Breast epithelium (tissue), 3 donors: Measurements from ENCODE around the gene UBXN6.

Experiments used
- POLR2A ChIP-seq: fragments of 450-650 bp; IDR thresholded peaks from one replicate; pipeline ENCODE4 v1.6.1; 2016; ENCODE audit warnings: antibody characterized with exemption, mild to moderate bottlenecking, moderate library complexity
- TF ChIP-seq, protein P1 (sequence below), 3 donors: fragments of 450-650 bp; IDR thresholded peaks; one replicate each; pipeline ENCODE4 v1.5.1; 2016 to 2017; ENCODE audit warnings: antibody characterized with exemption in 3 of 3, mild to moderate bottlenecking in 3 of 3, moderate library complexity in 3 of 3

DNA sequence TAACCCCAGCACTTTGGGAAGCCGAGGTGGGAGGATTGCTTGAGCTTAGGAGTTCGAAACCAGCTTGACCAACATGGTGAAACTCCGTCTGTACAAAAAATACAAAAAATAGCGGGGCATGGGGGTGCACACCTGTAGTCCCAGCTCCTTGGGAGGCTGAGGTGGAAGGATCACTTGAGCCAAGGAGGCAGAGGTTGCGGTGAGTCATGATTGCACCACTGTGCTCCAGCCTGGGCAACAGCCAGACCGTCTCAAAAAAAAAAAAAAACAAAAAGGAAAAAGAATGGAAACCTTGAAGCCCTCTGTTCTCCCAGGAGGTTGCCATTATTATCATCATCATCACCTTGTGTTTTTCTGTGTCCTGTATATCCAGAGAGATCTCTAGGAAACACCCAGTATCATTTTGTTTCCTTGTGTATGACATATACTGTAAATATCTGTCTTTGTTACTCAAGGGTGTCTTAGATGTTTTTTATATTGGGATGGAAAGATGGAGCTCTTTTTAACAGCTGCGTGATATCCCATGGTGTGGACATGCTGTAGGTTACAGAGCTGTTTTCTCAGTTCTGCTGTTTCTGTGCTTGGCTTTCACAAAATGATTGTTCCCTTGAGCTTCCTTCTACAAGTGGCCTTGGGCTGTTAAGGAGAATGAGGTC, 43.3 kb downstream of the UBXN6 start:
- TF ChIP-seq, protein P1, sequence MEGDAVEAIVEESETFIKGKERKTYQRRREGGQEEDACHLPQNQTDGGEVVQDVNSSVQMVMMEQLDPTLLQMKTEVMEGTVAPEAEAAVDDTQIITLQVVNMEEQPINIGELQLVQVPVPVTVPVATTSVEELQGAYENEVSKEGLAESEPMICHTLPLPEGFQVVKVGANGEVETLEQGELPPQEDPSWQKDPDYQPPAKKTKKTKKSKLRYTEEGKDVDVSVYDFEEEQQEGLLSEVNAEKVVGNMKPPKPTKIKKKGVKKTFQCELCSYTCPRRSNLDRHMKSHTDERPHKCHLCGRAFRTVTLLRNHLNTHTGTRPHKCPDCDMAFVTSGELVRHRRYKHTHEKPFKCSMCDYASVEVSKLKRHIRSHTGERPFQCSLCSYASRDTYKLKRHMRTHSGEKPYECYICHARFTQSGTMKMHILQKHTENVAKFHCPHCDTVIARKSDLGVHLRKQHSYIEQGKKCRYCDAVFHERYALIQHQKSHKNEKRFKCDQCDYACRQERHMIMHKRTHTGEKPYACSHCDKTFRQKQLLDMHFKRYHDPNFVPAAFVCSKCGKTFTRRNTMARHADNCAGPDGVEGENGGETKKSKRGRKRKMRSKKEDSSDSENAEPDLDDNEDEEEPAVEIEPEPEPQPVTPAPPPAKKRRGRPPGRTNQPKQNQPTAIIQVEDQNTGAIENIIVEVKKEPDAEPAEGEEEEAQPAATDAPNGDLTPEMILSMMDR (IDR thresholded peaks at IDR 0.05), result no peak
- no peak for TF ChIP-seq POLR2A
